ENCODE data around the gene PYROXD2. TPM values are rescaled to one million over a fixed set of nuclear protein-coding genes. Genes with fewer than 3 reads are reported as not detected.

The PYROXD2 gene
- total and polyA plus RNA-seq, 2 of the 13 experiments (the other 11 are each of a cell fraction or from before 2014, with no cell fraction given), result 2.0 to 6.2 TPM

GRCh38 chr10:98399784-98400183, 15.2 kb downstream of the PYROXD2 start (continued):
- no peak for TF ChIP-seq HMG20B (CRISPR knock-in tag; conservative IDR thresholded peaks at IDR 0.05)
- TF ChIP-seq ZNF615 (CRISPR knock-in tag; IDR thresholded peaks at IDR 0.05; ENCODE audit: borderline replicate concordance), result no peak
- no peak for TF ChIP-seq NAIF1 (CRISPR knock-in tag; IDR thresholded peaks at IDR 0.05; ENCODE audit: borderline replicate concordance)
- TF ChIP-seq CC2D1A (CRISPR knock-in tag; IDR thresholded peaks at IDR 0.05), result no peak

- in situ Hi-C loops (cut with HindIII; ENCODE audit: extremely low pct_ligation_motif_present, low pct_unique_long_range_greater_than_20kb), result no loop called here
- ChIA-PET POLR2A (no interaction called here), CTCF (ENCODE audit: low intra/inter-chr PET ratio, low total read pairs) (no interaction called here)
- FAIRE-seq (no peak), DNase-seq (ENCODE audit: low spot score) (no peak), ATAC-seq (no peak)
- no peaks in the 10 kb centered on the region for H3K36me3 ChIP-seq (replicated peaks in 1 of 2; ENCODE audit: control insufficient read depth in 1 of 2, insufficient read depth in 2 of 2, low read length in 2 of 2)
- H3K4me1 ChIP-seq (ENCODE audit: insufficient read depth, low read length), result no peaks in the 10 kb centered on the region
- H3K4me2 ChIP-seq (ENCODE audit: low read depth, low read length), result no peak overlapping the region
- no peak overlapping the region for H3K9ac ChIP-seq (ENCODE audit: insufficient read depth, low read depth, low read length)
- H4K20me1 ChIP-seq (ENCODE audit: insufficient read depth, low read length), result no peaks in the 10 kb centered on the region
- H3K27ac ChIP-seq (ENCODE audit: extremely low read length, insufficient read depth, low read length), result no peak overlapping the region
- H3K27me3 ChIP-seq (ENCODE audit: control insufficient read depth in 1 of 2, insufficient read depth in 2 of 2, low read length in 2 of 2), result no peaks in the 10 kb centered on the region; a peak in 1 of 5 replicates
- H2AFZ ChIP-seq (ENCODE audit: low read length), result no peak overlapping the region
- H3K9me3 ChIP-seq (ENCODE audit: low read length), result no peaks in the 10 kb centered on the region
- WGBS (ENCODE audit: low lambda C conversion rate), result 75% methylated on average over 3 of the region's 9 CpGs
- intact Hi-C loops (cut with micrococcal nuclease; ENCODE audit: unreplicated experiment), result no loop called here
- H3K79me2 ChIP-seq (ENCODE audit: insufficient read depth, low read length), result no peaks in the 10 kb centered on the region
- no TSS peak for BruUV-seq (replicated peaks)
- H3K4me3 ChIP-seq (replicated peaks in 1 of 3; ENCODE audit: insufficient read depth in 1 of 3, low read depth in 2 of 3, low read length in 3 of 3), result no peak overlapping the region
- no peak for TF ChIP-seq CHD2 (IDR thresholded peaks at IDR 0.05; ENCODE audit: low read depth, low read length)
- TF ChIP-seq PHF5A (CRISPR knock-in tag; IDR thresholded peaks at IDR 0.05; ENCODE audit: low read depth, unreplicated experiment), result no peak
- no peak for TF ChIP-seq ZNF782 (CRISPR knock-in tag; IDR thresholded peaks at IDR 0.05; ENCODE audit: borderline replicate concordance)
- no peak for TF ChIP-seq DR1 (CRISPR knock-in tag; IDR thresholded peaks at IDR 0.05)
- TF ChIP-seq TFDP2 (CRISPR knock-in tag; IDR thresholded peaks at IDR 0.05), result no peak
- TF ChIP-seq PHB2 (IDR thresholded peaks at IDR 0.05; ENCODE audit: partially characterized antibody), result no peak
- no peak for TF ChIP-seq ZNF224 (CRISPR knock-in tag; IDR thresholded peaks at IDR 0.05)
- TF ChIP-seq MTF2 (CRISPR knock-in tag; IDR thresholded peaks at IDR 0.05; ENCODE audit: borderline replicate concordance), result no peak
- TF ChIP-seq ATF5 (CRISPR knock-in tag; IDR thresholded peaks at IDR 0.05; ENCODE audit: low read depth), result no peak
- TF ChIP-seq ATAD3A (CRISPR knock-in tag; IDR thresholded peaks at IDR 0.05), result no peak
- TF ChIP-seq KMT2B (CRISPR knock-in tag; IDR thresholded peaks at IDR 0.05), result no peak
- no peak for TF ChIP-seq ZBED4 (CRISPR knock-in tag; IDR thresholded peaks at IDR 0.05; ENCODE audit: borderline replicate concordance)
- TF ChIP-seq JDP2 (CRISPR knock-in tag; IDR thresholded peaks at IDR 0.05; ENCODE audit: borderline replicate concordance), result no peak
- TF ChIP-seq ZNF839 (CRISPR knock-in tag; IDR thresholded peaks at IDR 0.05; ENCODE audit: borderline replicate concordance), result no peak
- no peak for TF ChIP-seq ZNF615 (CRISPR knock-in tag; IDR thresholded peaks at IDR 0.05; ENCODE audit: borderline replicate concordance)
These were observed 17.8 kb downstream of the PYROXD2 start for GRCh38 chr10:98397089-98397600.
